GM12891 (cell line): ENCODE measurements around the gene ZGPAT.

Experiments
- PAX5 ChIP-seq: IDR thresholded peaks from 2 replicates; pipeline ENCODE4 v1.6.1; 2011; ENCODE audit warnings: low read length, moderate library complexity, mild to moderate bottlenecking; ENCODE audit not compliant: insufficient read depth, severe bottlenecking
- POLR2A ChIP-seq: IDR thresholded peaks from 2 replicates; pipeline ENCODE4 v1.6.1; 2011; ENCODE audit warnings: low read depth, low read length, control low read depth
- POLR2AphosphoS5 ChIP-seq: IDR thresholded peaks from 2 replicates; pipeline ENCODE4 v1.6.1; 2011; ENCODE audit warnings: low read depth, low read length, control low read depth
- POU2F2 ChIP-seq: IDR thresholded peaks from 2 replicates; pipeline ENCODE4 v1.6.1; 2011; ENCODE audit warnings: low read depth, mild to moderate bottlenecking, control low read depth, low read length, moderate library complexity
- SPI1 ChIP-seq: IDR thresholded peaks from 2 replicates; pipeline ENCODE4 v1.6.1; 2011; ENCODE audit warnings: low read depth, low read length, control low read depth
- TAF1 ChIP-seq: IDR thresholded peaks from 2 replicates; pipeline ENCODE4 v1.6.1; 2011; ENCODE audit warnings: low read depth, low read length, control low read depth

GRCh38 chr20:63745424-63745805, 37.6 kb downstream of the ZGPAT start:
- TF ChIP-seq POLR2A (no peak), TAF1 (no peak), POLR2AphosphoS5 (no peak), SPI1 (no peak), PAX5 (no peak), POU2F2 (no peak)
